ENCODE data around the gene SEMA3A.

DNA sequence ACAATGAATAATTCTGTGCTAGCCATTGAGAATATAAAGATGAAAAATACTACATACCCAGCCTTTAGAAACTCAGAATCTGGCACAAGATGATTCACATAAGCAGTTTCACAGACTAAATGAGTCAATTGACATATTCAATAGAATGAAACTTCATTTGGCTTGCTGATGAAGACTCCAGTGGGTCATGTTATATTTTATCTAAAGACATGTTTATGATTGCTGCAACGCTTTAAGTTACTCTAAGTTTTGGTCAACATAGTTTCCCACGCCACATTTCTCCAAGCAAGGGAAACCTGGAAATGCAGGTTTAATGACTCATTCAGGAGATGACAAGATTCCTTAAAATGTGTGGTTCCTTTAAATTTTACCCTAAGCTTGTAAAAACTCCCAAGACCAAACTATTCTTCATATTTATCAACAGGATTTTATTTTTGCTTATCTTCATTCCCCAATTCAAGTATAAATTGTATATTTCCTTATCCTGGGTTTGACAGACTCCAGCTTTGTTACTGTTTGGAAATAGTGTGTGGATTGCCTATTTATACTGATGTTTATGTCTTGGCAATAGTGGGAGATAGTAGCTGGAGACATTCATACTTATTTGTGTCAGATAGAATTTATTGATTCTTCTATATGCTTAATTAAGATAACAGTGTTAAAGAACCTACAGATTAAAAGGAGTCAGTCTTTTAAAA is 6.6 kb downstream of the SEMA3A start:
- TF ChIP-seq POLR2AphosphoS5 (IDR thresholded peaks at IDR 0.05) (no peak), RAD21 (conservative IDR thresholded peaks at IDR 0.05) (no peak), MXI1 (conservative IDR thresholded peaks at IDR 0.05; ENCODE audit: poor library complexity, severe bottlenecking) (no peak), SMC3 (conservative IDR thresholded peaks at IDR 0.05; ENCODE audit: poor library complexity) (no peak), EZH2 (IDR thresholded peaks at IDR 0.05; ENCODE audit: borderline replicate concordance, insufficient read depth, low read length, poor library complexity, severe bottlenecking) (no peak), TAF1 (IDR thresholded peaks at IDR 0.05; ENCODE audit: low read depth) (no peak), EP300 (conservative IDR thresholded peaks at IDR 0.05; ENCODE audit: poor library complexity, severe bottlenecking) (no peak)
- TF ChIP-seq, protein P1, sequence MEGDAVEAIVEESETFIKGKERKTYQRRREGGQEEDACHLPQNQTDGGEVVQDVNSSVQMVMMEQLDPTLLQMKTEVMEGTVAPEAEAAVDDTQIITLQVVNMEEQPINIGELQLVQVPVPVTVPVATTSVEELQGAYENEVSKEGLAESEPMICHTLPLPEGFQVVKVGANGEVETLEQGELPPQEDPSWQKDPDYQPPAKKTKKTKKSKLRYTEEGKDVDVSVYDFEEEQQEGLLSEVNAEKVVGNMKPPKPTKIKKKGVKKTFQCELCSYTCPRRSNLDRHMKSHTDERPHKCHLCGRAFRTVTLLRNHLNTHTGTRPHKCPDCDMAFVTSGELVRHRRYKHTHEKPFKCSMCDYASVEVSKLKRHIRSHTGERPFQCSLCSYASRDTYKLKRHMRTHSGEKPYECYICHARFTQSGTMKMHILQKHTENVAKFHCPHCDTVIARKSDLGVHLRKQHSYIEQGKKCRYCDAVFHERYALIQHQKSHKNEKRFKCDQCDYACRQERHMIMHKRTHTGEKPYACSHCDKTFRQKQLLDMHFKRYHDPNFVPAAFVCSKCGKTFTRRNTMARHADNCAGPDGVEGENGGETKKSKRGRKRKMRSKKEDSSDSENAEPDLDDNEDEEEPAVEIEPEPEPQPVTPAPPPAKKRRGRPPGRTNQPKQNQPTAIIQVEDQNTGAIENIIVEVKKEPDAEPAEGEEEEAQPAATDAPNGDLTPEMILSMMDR (IDR thresholded peaks at IDR 0.05; ENCODE audit: poor library complexity, severe bottlenecking): no peak
- TF ChIP-seq, protein P2, sequence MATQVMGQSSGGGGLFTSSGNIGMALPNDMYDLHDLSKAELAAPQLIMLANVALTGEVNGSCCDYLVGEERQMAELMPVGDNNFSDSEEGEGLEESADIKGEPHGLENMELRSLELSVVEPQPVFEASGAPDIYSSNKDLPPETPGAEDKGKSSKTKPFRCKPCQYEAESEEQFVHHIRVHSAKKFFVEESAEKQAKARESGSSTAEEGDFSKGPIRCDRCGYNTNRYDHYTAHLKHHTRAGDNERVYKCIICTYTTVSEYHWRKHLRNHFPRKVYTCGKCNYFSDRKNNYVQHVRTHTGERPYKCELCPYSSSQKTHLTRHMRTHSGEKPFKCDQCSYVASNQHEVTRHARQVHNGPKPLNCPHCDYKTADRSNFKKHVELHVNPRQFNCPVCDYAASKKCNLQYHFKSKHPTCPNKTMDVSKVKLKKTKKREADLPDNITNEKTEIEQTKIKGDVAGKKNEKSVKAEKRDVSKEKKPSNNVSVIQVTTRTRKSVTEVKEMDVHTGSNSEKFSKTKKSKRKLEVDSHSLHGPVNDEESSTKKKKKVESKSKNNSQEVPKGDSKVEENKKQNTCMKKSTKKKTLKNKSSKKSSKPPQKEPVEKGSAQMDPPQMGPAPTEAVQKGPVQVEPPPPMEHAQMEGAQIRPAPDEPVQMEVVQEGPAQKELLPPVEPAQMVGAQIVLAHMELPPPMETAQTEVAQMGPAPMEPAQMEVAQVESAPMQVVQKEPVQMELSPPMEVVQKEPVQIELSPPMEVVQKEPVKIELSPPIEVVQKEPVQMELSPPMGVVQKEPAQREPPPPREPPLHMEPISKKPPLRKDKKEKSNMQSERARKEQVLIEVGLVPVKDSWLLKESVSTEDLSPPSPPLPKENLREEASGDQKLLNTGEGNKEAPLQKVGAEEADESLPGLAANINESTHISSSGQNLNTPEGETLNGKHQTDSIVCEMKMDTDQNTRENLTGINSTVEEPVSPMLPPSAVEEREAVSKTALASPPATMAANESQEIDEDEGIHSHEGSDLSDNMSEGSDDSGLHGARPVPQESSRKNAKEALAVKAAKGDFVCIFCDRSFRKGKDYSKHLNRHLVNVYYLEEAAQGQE (IDR thresholded peaks at IDR 0.05; ENCODE audit: borderline replicate concordance): no peak

Measured in neural cell (in vitro differentiated cells).